ENCODE measurements around the gene CD38.
"Not testable (repeated sequence)": the region's sequence is repeated elsewhere in the genome, so short reads cannot be mapped to it uniquely, and the experiment has no call there.

Gene CD38

GRCh38 chr4:15792974-15793373 is 14.8 kb downstream of the CD38 start:
- no peak overlapping the region for H3K27ac ChIP-seq
- TF ChIP-seq ZFX (IDR thresholded peaks at IDR 0.05; ENCODE audit: borderline replicate concordance) = no peak
- TF ChIP-seq CTCF (IDR thresholded peaks at IDR 0.05) = no peak

GRCh38 chr4:15793506-15794363 is 15.6 kb downstream of the CD38 start:
- TF ChIP-seq CTCF (IDR thresholded peaks at IDR 0.05) (no peak), ZFX (IDR thresholded peaks at IDR 0.05; ENCODE audit: borderline replicate concordance) (no peak)
- H3K27ac ChIP-seq = no peak overlapping the region

- H3K27ac ChIP-seq = no peak overlapping the region
- TF ChIP-seq CTCF (IDR thresholded peaks at IDR 0.05) (no peak), ZFX (IDR thresholded peaks at IDR 0.05; ENCODE audit: borderline replicate concordance) (no peak)
Observed at GRCh38 chr4:15794426-15794825, 16.3 kb downstream of the CD38 start.

GRCh38 chr4:15794905-15795304 is 16.8 kb downstream of the CD38 start:
- TF ChIP-seq ZFX (IDR thresholded peaks at IDR 0.05; ENCODE audit: borderline replicate concordance) (no peak), CTCF (IDR thresholded peaks at IDR 0.05) (no peak)
- H3K27ac ChIP-seq = no peak overlapping the region

- TF ChIP-seq CTCF (IDR thresholded peaks at IDR 0.05) (no peak), ZFX (IDR thresholded peaks at IDR 0.05; ENCODE audit: borderline replicate concordance) (no peak)
- H3K27ac ChIP-seq = no peak overlapping the region
Observed at GRCh38 chr4:15797320-15797719, 19.2 kb downstream of the CD38 start.

- TF ChIP-seq CTCF (IDR thresholded peaks at IDR 0.05) = no peak
- no peak for TF ChIP-seq ZFX (IDR thresholded peaks at IDR 0.05; ENCODE audit: borderline replicate concordance)
- H3K27ac ChIP-seq = no peak overlapping the region
Observed at GRCh38 chr4:15799141-15799540, 21.0 kb downstream of the CD38 start.

- TF ChIP-seq CTCF (IDR thresholded peaks at IDR 0.05) (no peak), ZFX (IDR thresholded peaks at IDR 0.05; ENCODE audit: borderline replicate concordance) (no peak)
- no peak overlapping the region for H3K27ac ChIP-seq
Observed at GRCh38 chr4:15799701-15800100, 21.6 kb downstream of the CD38 start.

GRCh38 chr4:15802497-15802896 is 24.4 kb downstream of the CD38 start:
- H3K27ac ChIP-seq = not testable (repeated sequence)

Measured in 22Rv1 (cell line).